Measurements from ENCODE around the gene ONECUT2. TPM values are rescaled to one million over a fixed set of nuclear protein-coding genes. Genes with fewer than 3 reads are reported as not detected.
A peak's percentile ranks its signal among the peaks of the same experiment; 100 is the strongest.

The ONECUT2 gene
- polyA plus RNA-seq, 3 donors: not detected

- H3K4me3 ChIP-seq (replicated peaks in 1 of 3; ENCODE audit: low read depth in 2 of 3, low read length in 3 of 3): no peak overlapping the region
- peak overlapping the region; percentile 39 for H3K4me2 ChIP-seq (replicated peaks; ENCODE audit: extremely low read depth, low read length, poor library complexity, severe bottlenecking)
- peak overlapping the region in 1 of 2 donors; percentile 92 for H3K4me3 Mint-ChIP-seq
- no peaks in the 10 kb centered on the region for H3K79me2 ChIP-seq (ENCODE audit: insufficient read depth, low read length)
- H3K36me3 Mint-ChIP-seq: peaks cover 7 to 8% of the 10 kb centered on the region in 2 donors
- H3K27ac Mint-ChIP-seq: no peak overlapping the region
- no peak overlapping the region for H2AFZ ChIP-seq (ENCODE audit: insufficient read depth, low read depth, low read length, poor library complexity, severe bottlenecking)
- H4K20me1 ChIP-seq (ENCODE audit: insufficient read depth, low read length): no peaks in the 10 kb centered on the region
- peaks cover 44% of the 10 kb centered on the region for H3K4me1 Mint-ChIP-seq
- intact Hi-C loops (cut with micrococcal nuclease): no loop called here
- H3K4me1 ChIP-seq (ENCODE audit: control insufficient read depth in 1 of 2, insufficient read depth in 2 of 2, low read length in 2 of 2): peaks cover 27 to 30% of the 10 kb centered on the region in 2 donors
- 2% methylated on average over 54 of the region's 54 CpGs for WGBS (ENCODE audit: insufficient coverage)
- H3K9ac ChIP-seq (ENCODE audit: insufficient read depth, low read length, poor library complexity, severe bottlenecking): no peak overlapping the region
- no peaks in the 10 kb centered on the region for H3K36me3 ChIP-seq (replicated peaks in 1 of 2; ENCODE audit: control insufficient read depth in 1 of 2, insufficient read depth in 2 of 2, low read length in 2 of 2)
- peaks cover 89 to 98% (median 90%) of the 10 kb centered on the region in 3 donors for H3K27me3 Mint-ChIP-seq (ENCODE audit: low read depth in 3 of 3)
- peaks cover 7 to 42% (median 27%) of the 10 kb centered on the region in 7 donors for H3K9me3 Mint-ChIP-seq
- peak in 1 of 3 donors; percentile 23 for DNase-seq
- peaks cover 86 to 96% of the 10 kb centered on the region in 2 donors for H3K27me3 ChIP-seq (ENCODE audit: control insufficient read depth in 2 of 2, insufficient read depth in 2 of 2, low read length in 2 of 2)
- no peak overlapping the region for H3K27ac ChIP-seq (ENCODE audit: low read depth in 1 of 2, low read length in 2 of 2)
- no peak for TF ChIP-seq CTCF (IDR thresholded peaks at IDR 0.05)
- H3K9me3 ChIP-seq (replicated peaks in 1 of 2; ENCODE audit: control insufficient read depth in 1 of 2, insufficient read depth in 1 of 2, low read length in 2 of 2): peaks cover 14 to 65% of the 10 kb centered on the region in 2 donors
Measured at GRCh38 chr18:57441071-57441794, 6.1 kb downstream of the ONECUT2 start.

- Histone ChIP-seq H3K9me3 (replicated peaks in 1 of 2; ENCODE audit: control insufficient read depth in 1 of 2, insufficient read depth in 1 of 2, low read length in 2 of 2) (peaks cover 8 to 45% of the 10 kb centered on the region in 2 donors), H3K4me2 (replicated peaks; ENCODE audit: extremely low read depth, low read length, poor library complexity, severe bottlenecking) (no peak overlapping the region), H3K27ac (ENCODE audit: low read depth in 1 of 2, low read length in 2 of 2) (no peak overlapping the region), H3K27me3 (ENCODE audit: control insufficient read depth in 2 of 2, insufficient read depth in 2 of 2, low read length in 2 of 2) (peaks cover 72 to 76% of the 10 kb centered on the region in 2 donors), H2AFZ (ENCODE audit: insufficient read depth, low read depth, low read length, poor library complexity, severe bottlenecking) (no peak overlapping the region), H3K9ac (ENCODE audit: insufficient read depth, low read length, poor library complexity, severe bottlenecking) (no peak overlapping the region), H3K4me3 (replicated peaks in 1 of 3; ENCODE audit: low read depth in 2 of 3, low read length in 3 of 3) (no peak overlapping the region), H3K36me3 (replicated peaks in 1 of 2; ENCODE audit: control insufficient read depth in 1 of 2, insufficient read depth in 2 of 2, low read length in 2 of 2) (no peaks in the 10 kb centered on the region), H3K4me1 (ENCODE audit: control insufficient read depth in 1 of 2, insufficient read depth in 2 of 2, low read length in 2 of 2) (peaks cover 8 to 17% of the 10 kb centered on the region in 2 donors), H3K79me2 (ENCODE audit: insufficient read depth, low read length) (no peaks in the 10 kb centered on the region), H4K20me1 (ENCODE audit: insufficient read depth, low read length) (no peaks in the 10 kb centered on the region)
- WGBS (ENCODE audit: insufficient coverage): no CpG with 5 or more reads among the region's 1 CpG
- TF ChIP-seq CTCF (IDR thresholded peaks at IDR 0.05): no peak
- Mint-ChIP-seq H3K9me3 (peaks cover 0 to 25% (median 11%) of the 10 kb centered on the region in 7 donors), H3K36me3 (peaks cover 0 to 1% of the 10 kb centered on the region in 2 donors), H3K4me3 (peak overlapping the region in 1 of 2 donors; percentile 67), H3K27me3 (ENCODE audit: low read depth in 3 of 3) (peaks cover 76 to 91% (median 76%) of the 10 kb centered on the region in 3 donors), H3K27ac (no peak overlapping the region), H3K4me1 (peaks cover 24% of the 10 kb centered on the region)
- intact Hi-C loops (cut with micrococcal nuclease): no loop called here
- DNase-seq: no peak
Measured at GRCh38 chr18:57443247-57443646, 8.1 kb downstream of the ONECUT2 start.
